ENCODE results near the gene ASXL2.

DNA sequence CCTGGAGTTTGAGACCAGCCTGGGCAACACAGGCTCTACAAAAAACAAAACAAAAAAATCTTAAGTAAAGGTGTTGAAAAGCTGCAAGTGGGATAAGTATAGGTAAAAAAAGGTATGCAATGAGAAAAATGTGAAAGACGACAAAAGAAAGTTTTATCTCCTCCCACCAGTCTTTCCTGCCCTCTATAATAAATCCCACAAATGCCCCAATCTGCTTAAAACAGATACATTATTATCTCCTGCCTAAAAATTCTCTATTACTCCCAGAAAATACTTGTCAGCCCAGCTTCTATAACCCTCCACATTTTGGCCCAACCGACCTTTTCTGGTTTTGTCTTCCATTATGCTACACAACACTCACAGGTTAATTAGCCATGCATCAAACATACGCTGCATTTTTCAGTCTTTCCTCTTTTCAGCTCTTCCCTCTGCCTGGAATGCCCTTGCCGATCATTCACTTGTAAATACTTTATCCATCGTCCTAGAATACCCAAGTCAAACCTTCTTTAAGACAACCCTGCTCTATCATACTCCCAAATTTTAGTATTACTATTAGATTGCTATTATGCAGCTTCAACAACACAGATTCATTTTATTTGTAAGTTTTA is 10.8 kb downstream of the ASXL2 start:
- TF ChIP-seq GATA2 (IDR thresholded peaks at IDR 0.05; ENCODE audit: low read depth, low read length): no peak
- TF ChIP-seq GATA3 (IDR thresholded peaks at IDR 0.05; ENCODE audit: low read depth, low read length): no peak

Data from SH-SY5Y (cell line).